Measurements from ENCODE around the gene RALB.

Gene RALB

DNA sequence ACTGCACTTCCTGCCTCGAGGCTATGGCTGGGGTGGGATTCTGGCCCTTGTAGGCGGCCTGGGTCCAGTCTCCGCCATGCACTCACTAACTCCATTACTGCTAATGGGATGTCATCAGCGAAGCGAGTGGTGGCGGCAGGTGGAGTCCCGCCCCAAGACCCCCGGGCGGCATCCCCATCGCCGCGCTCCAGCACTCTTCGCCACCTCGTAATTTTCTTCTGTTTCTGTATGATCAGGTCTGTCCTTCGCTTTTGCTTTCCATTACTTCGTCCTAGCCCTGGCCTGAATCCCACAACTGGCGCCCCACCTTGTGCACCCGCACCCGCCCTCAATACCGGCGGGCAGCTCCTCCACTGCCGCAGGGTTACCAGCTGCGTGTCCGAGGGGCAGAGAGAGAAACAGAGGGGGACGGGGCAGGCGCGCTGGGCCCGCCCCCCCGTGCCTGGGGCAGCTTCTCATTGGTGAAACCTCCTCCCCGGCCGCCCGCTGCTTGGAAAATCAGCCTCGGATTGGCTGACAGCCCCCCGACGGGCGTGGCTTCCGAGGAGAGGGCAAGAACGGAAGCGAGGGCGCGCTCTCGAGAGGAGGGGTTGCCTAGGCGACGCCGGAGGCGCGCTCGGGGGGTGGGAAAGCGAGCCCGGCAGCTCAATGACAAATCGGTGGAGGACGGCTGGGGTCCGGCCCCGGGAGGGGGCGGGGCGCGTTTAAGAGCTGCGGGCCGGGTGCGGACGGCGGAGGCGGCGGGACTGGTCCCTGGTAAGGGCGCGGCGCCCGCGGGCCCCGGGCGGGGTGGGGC lies at the start of gene RALB:
Gene RALB, plus strand, starts transcription at position 628 of the 796 bp plus-strand sequence. CDS start 25,813 bp downstream, outside the sequence.
- Histone ChIP-seq H3K36me3 (replicated peaks) (no peaks in the 10 kb centered on the region), H3K27me3 (replicated peaks) (no peaks in the 10 kb centered on the region), H3K4me3 (ENCODE audit: low read depth, low read length) (peak within 1 kb of the TSS; percentile 82), H3K27ac (peak within 1 kb of the TSS; percentile 47)
- TF ChIP-seq, protein P1, sequence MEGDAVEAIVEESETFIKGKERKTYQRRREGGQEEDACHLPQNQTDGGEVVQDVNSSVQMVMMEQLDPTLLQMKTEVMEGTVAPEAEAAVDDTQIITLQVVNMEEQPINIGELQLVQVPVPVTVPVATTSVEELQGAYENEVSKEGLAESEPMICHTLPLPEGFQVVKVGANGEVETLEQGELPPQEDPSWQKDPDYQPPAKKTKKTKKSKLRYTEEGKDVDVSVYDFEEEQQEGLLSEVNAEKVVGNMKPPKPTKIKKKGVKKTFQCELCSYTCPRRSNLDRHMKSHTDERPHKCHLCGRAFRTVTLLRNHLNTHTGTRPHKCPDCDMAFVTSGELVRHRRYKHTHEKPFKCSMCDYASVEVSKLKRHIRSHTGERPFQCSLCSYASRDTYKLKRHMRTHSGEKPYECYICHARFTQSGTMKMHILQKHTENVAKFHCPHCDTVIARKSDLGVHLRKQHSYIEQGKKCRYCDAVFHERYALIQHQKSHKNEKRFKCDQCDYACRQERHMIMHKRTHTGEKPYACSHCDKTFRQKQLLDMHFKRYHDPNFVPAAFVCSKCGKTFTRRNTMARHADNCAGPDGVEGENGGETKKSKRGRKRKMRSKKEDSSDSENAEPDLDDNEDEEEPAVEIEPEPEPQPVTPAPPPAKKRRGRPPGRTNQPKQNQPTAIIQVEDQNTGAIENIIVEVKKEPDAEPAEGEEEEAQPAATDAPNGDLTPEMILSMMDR (IDR thresholded peaks at IDR 0.05; ENCODE audit: low read depth, low read length, missing control alignments): no peak
- peak; percentile 99 for DNase-seq
- in situ Hi-C loops (cut with HindIII; ENCODE audit: low pct_ligation_motif_present, low sequenced_read_pairs): no loop called here

DNA sequence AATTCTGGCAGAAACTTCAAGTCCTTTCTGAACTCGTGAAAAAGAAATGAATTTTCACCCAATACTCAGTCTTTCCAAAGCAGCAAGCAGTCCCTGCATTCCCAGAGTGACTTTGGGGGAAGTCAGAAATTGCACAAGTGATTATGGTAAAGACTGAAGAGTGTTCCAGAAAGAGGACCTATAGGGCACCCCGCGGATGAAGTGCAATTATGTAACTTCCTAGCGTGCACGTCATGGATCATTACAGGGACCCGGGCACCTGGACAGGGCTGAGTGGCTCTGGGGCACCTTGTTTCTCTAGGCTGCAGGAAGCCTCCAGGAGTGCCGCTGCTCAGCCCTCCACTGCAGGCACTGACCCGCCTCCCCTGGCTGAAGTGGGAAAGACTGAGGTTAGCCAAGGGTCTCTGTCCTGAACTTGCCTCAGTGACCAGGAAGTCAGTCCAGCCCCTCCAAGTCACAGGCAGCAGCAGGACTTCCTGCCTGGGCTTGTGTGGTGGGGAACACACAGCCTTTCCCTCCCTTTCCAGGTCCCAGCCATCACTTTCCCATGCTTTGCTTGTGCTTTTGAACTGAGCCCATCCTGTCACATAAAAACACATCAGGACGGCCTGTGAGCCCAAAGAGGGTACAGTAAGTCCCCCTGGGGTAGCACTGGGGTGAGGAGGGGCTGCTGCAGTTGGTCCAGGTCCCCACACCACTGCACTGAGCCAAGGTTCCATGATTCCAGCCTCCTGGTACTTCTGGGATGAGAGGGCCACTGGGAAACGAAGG lies 49.2 kb upstream of the RALB start:
- no peaks in the 10 kb centered on the region for H3K36me3 ChIP-seq (replicated peaks)
- no peak for DNase-seq
- in situ Hi-C loops (cut with HindIII; ENCODE audit: low pct_ligation_motif_present, low sequenced_read_pairs): no loop called here
- no peak overlapping the region for H3K4me3 ChIP-seq (ENCODE audit: low read depth, low read length)
- TF ChIP-seq, protein P1 (IDR thresholded peaks at IDR 0.05; ENCODE audit: low read depth, low read length, missing control alignments): no peak
- H3K27me3 ChIP-seq (replicated peaks): no peaks in the 10 kb centered on the region
- no peak overlapping the region for H3K27ac ChIP-seq

DNA sequence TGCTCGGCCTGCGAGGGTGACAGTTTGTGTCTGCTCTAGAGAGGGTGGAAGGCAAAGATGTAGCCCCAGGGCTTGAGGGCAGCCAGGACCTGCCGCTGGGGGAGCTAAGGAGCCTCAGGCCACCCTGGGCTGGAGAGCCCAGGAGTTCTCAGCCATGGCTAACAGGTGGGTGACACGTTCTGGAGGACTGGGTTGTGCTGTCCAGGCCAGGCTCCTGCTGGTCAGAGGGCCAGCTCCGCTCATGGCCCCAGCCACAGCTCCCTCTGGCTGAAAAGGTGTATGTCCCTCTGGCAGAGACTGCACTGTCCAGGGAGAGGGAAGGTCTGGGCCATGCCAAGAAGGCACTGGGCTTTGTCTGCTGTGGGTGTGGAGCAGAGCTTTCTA lies 48.6 kb upstream of the RALB start:
- TF ChIP-seq, protein P1 (IDR thresholded peaks at IDR 0.05; ENCODE audit: low read depth, low read length, missing control alignments): peak; percentile 49
- Histone ChIP-seq H3K27me3 (replicated peaks) (no peaks in the 10 kb centered on the region), H3K4me3 (ENCODE audit: low read depth, low read length) (no peak overlapping the region), H3K36me3 (replicated peaks) (no peaks in the 10 kb centered on the region), H3K27ac (no peak overlapping the region)
- no peak for DNase-seq
- in situ Hi-C loops (cut with HindIII; ENCODE audit: low pct_ligation_motif_present, low sequenced_read_pairs): no loop called here

- in situ Hi-C loops (cut with HindIII; ENCODE audit: low pct_ligation_motif_present, low sequenced_read_pairs): no loop called here
- no peaks in the 10 kb centered on the region for H3K36me3 ChIP-seq (replicated peaks)
- DNase-seq: no peak
- no peaks in the 10 kb centered on the region for H3K27me3 ChIP-seq (replicated peaks)
- H3K4me3 ChIP-seq (ENCODE audit: low read depth, low read length): no peak overlapping the region
- H3K27ac ChIP-seq: no peak overlapping the region
- TF ChIP-seq, protein P1 (IDR thresholded peaks at IDR 0.05; ENCODE audit: low read depth, low read length, missing control alignments): no peak
Measured at GRCh38 chr2:120204417-120204816, 48.2 kb upstream of the RALB start.

DNA sequence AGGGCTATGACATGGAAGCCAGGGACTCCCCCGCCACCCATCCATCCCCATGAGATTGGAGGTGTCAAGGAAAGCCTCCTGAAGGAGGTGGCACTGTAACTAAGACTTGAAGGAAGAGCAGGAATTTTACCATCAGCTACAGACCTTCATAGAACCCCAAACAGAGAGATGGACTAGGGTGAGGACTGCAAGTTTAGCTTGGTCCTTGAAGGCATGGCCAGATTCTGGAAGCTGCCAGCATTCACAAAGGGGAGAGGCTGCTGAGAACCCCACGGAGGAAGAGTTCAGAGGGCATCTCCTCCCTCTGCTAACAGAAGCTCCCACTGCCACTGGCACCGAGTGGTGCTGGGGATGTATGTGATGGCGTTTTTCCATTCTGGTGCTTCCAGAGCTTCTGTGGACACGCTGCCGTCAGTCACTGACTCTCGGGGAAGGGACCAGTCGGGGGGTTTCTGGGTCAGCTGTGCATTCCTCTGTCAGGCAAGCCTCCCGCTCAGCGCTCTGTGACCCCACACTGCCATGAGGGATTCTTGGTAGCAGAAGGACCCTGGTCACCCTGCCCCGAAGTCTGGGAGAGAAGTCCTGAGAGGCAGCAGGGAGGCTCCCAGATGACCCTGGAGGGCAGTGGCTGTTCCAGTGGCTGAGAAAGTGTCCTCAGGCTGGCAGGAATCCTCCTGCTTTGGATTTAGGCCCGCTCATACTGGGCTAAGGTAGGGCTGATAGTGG lies 47.5 kb upstream of the RALB start:
- Histone ChIP-seq H3K36me3 (replicated peaks) (no peaks in the 10 kb centered on the region), H3K27me3 (replicated peaks) (no peaks in the 10 kb centered on the region), H3K4me3 (ENCODE audit: low read depth, low read length) (no peak overlapping the region), H3K27ac (no peak overlapping the region)
- DNase-seq: no peak
- TF ChIP-seq, protein P1 (IDR thresholded peaks at IDR 0.05; ENCODE audit: low read depth, low read length, missing control alignments): no peak
- in situ Hi-C loops (cut with HindIII; ENCODE audit: low pct_ligation_motif_present, low sequenced_read_pairs): no loop called here
